GM23338 (cell line): Measurements from ENCODE around the gene DHDDS. TPM values are rescaled to one million over a fixed set of nuclear protein-coding genes. Genes with fewer than 3 reads are reported as not detected.

Source experiments
- ATAC-seq: fragments of 200-7000 bp; cut with Tn5 transposase; 3 replicates; pipeline ENCODE4 v1.9.1; 2020
- DNase-seq: peaks from one replicate; pipeline ENCODE4 v3.0.0-alpha.2; 2015; ENCODE audit warnings: low spot score
- H2AFZ ChIP-seq: fragments of 200-600 bp; sonication (generic); 2 replicates; pipeline ENCODE4 v1.8.0; 2016; ENCODE audit warnings: antibody characterized with exemption, mild to moderate bottlenecking, moderate library complexity
- H3F3A ChIP-seq: fragments of 200-600 bp; sonication (generic); replicated peaks from 2 replicates; pipeline ENCODE4 v1.8.0; 2017; ENCODE audit warnings: antibody characterized with exemption, mixed run types, low read depth
- H3K27ac ChIP-seq: fragments of 200-600 bp; sonication (generic); 2 replicates; pipeline ENCODE4 v1.6.1; 2016; ENCODE audit warnings: low read depth
- H3K27me3 ChIP-seq: fragments of 200-600 bp; sonication (generic); 2 replicates; pipeline ENCODE4 v1.8.0; 2016; ENCODE audit warnings: mild to moderate bottlenecking, mixed run types, moderate library complexity; ENCODE audit not compliant: insufficient read depth
- H3K36me3 ChIP-seq: fragments of 200-600 bp; sonication (generic); 2 replicates; pipeline ENCODE4 v1.8.0; 2016; ENCODE audit warnings: mild to moderate bottlenecking; ENCODE audit not compliant: insufficient read depth
- H3K4me1 ChIP-seq: fragments of 200-600 bp; sonication (generic); 2 replicates; pipeline ENCODE4 v1.8.0; 2016; ENCODE audit warnings: mild to moderate bottlenecking, moderate library complexity; ENCODE audit not compliant: insufficient read depth
- H3K4me2 ChIP-seq: fragments of 200-600 bp; sonication (generic); 2 replicates; pipeline ENCODE4 v1.7.1; 2017; ENCODE audit warnings: mixed run types
- H3K4me3 ChIP-seq: fragments of 200-600 bp; sonication (generic); 2 replicates; pipeline ENCODE4 v1.6.1; 2016; ENCODE audit warnings: mixed run types
- H3K79me2 ChIP-seq: fragments of 200-600 bp; sonication (generic); replicated peaks from 2 replicates; pipeline ENCODE4 v1.8.0; 2017; ENCODE audit warnings: mild to moderate bottlenecking; ENCODE audit not compliant: insufficient read depth
- H3K9me2 ChIP-seq: fragments of 200-600 bp; sonication (generic); 2 replicates; pipeline ENCODE4 v1.8.0; 2017; ENCODE audit not compliant: insufficient read depth
- H4K20me1 ChIP-seq: fragments of 200-600 bp; sonication (generic); replicated peaks from 2 replicates; pipeline ENCODE4 v1.8.0; 2017; ENCODE audit warnings: mild to moderate bottlenecking; ENCODE audit not compliant: insufficient read depth
- H3K27ac Mint-ChIP-seq: 2 replicates; pipeline ENCODE4 v1.8.0; 2020; ENCODE audit warnings: inconsistent platforms, mild to moderate bottlenecking, moderate library complexity, mixed read lengths
- H3K27me3 Mint-ChIP-seq: 3 replicates; pipeline ENCODE4 v1.8.0; 2022; ENCODE audit warnings: low read depth, mild to moderate bottlenecking, moderate library complexity, mixed read lengths, inconsistent platforms; ENCODE audit not compliant: insufficient read depth, poor library complexity
- H3K36me3 Mint-ChIP-seq: 3 replicates; pipeline ENCODE4 v1.8.0; 2021; ENCODE audit warnings: low read depth, mild to moderate bottlenecking, inconsistent platforms, moderate library complexity, mixed read lengths
- H3K4me1 Mint-ChIP-seq: 3 replicates; pipeline ENCODE4 v1.8.0; 2020; ENCODE audit warnings: mild to moderate bottlenecking, inconsistent platforms, mixed read lengths
- H3K4me3 Mint-ChIP-seq: 3 replicates; pipeline ENCODE4 v1.8.0; 2021; ENCODE audit warnings: moderate library complexity, mild to moderate bottlenecking, inconsistent platforms, mixed read lengths
- H3K9me3 Mint-ChIP-seq: 3 replicates; pipeline ENCODE4 v1.8.0; 2020; ENCODE audit warnings: moderate library complexity, mild to moderate bottlenecking, inconsistent platforms, mixed read lengths
- CREB1 ChIP-seq: fragments of 250-450 bp; sonication (Bioruptor Pico); IDR thresholded peaks from 2 replicates; pipeline ENCODE4 v1.5.0; 2020; ENCODE audit warnings: low read depth, mild to moderate bottlenecking, moderate library complexity
- ETS1 ChIP-seq: IDR thresholded peaks from 2 replicates; pipeline ENCODE4 v1.6.1; 2016; ENCODE audit warnings: antibody characterized with exemption
- EZH2phosphoT487 ChIP-seq: fragments of 200-600 bp; sonication (generic); IDR thresholded peaks from one replicate; pipeline ENCODE4 v1.8.1; 2018; ENCODE audit warnings: antibody characterized with exemption; ENCODE audit not compliant: unreplicated experiment
- JUNB ChIP-seq: IDR thresholded peaks from one replicate; pipeline ENCODE4 v1.6.1; 2016; ENCODE audit warnings: antibody characterized with exemption; ENCODE audit not compliant: unreplicated experiment
- NANOG ChIP-seq: IDR thresholded peaks from 2 replicates; pipeline ENCODE4 v1.6.1; 2016; ENCODE audit warnings: antibody characterized with exemption, borderline replicate concordance
- REST ChIP-seq: IDR thresholded peaks from one replicate; pipeline ENCODE4 v1.6.1; 2018; ENCODE audit warnings: antibody characterized with exemption; ENCODE audit not compliant: unreplicated experiment
- polyA plus RNA-seq: library from polyadenylated mRNA; unstranded; fragments of >200 nt; fragmentation: Nextera tagmentation; extraction: Ambion mirVana; gene quantifications from 2 replicates; pipeline ENCODE4 v1.2.1, GENCODE V29; 2016
- total RNA-seq: library from RNA; depleted of rRNA; stranded (reverse); fragments of >200 nt; shearing (Covaris generic); gene quantifications from 2 replicates; pipeline ENCODE4 v1.2.3, GENCODE V29; 2014

DHDDS gene
- total and polyA plus RNA-seq, 2 experiments from 2014 or later: 32.6 to 49.5 TPM

- Histone ChIP-seq H3K4me1 (peaks cover 21% of the 10 kb centered on the region), H3K27me3 (no peaks in the 10 kb centered on the region), H2AFZ (no peak overlapping the region), H3F3A (peaks cover 20% of the 10 kb centered on the region), H4K20me1 (0 out of 2 replicates have a peak, but pooled peaks cover 2% of the 10 kb centered on the region), H3K27ac (no peak overlapping the region; the same call in 1 of the 2 replicates), H3K9me2 (no peaks in the 10 kb centered on the region), H3K79me2 (peaks cover 21% of the 10 kb centered on the region), H3K4me3 (no peak overlapping the region), H3K4me2 (no peak overlapping the region), H3K36me3 (no peaks in the 10 kb centered on the region; the same call in 1 of the 2 replicates)
- ATAC-seq (no peak), DNase-seq (no peak)
- Mint-ChIP-seq H3K36me3 (peaks cover 36% of the 10 kb centered on the region), H3K27ac (no peak overlapping the region), H3K4me1 (peaks cover 22% of the 10 kb centered on the region), H3K27me3 (peaks cover 17% of the 10 kb centered on the region), H3K9me3 (no peaks in the 10 kb centered on the region), H3K4me3 (no peak overlapping the region)
- no peak for TF ChIP-seq CREB1 (CRISPR knock-in tag)
Measured at GRCh38 chr1:26434161-26434752, 2.1 kb downstream of the DHDDS start.

GRCh38 chr1:26438041-26438440 lies 5.9 kb downstream of the DHDDS start:
- no peaks in the 10 kb centered on the region for H3K9me3 Mint-ChIP-seq
- no peak overlapping the region for H3K27ac ChIP-seq
- peaks cover 3% of the 10 kb centered on the region; the same call in 1 of the 2 replicates for H3F3A ChIP-seq
- no peak overlapping the region for H3K27ac Mint-ChIP-seq
- H3K36me3 ChIP-seq: peaks cover 25% of the 10 kb centered on the region
- H3K4me2 ChIP-seq: no peak overlapping the region
- H3K79me2 ChIP-seq: peaks cover 14% of the 10 kb centered on the region
- no peak overlapping the region for H3K4me3 ChIP-seq
- H4K20me1 ChIP-seq: 0 out of 2 replicates have a peak, but pooled peaks cover 2% of the 10 kb centered on the region
- H3K4me1 Mint-ChIP-seq: peaks cover 2% of the 10 kb centered on the region; the same call in 1 of the 3 replicates
- no peak for ATAC-seq
- H3K9me2 ChIP-seq: no peaks in the 10 kb centered on the region
- H3K27me3 Mint-ChIP-seq: no peaks in the 10 kb centered on the region
- TF ChIP-seq ETS1 (no peak), EZH2phosphoT487 (no peak), NANOG (no peak), JUNB (no peak), REST (no peak)
- DNase-seq: no peak
- H3K4me1 ChIP-seq: peaks cover 2% of the 10 kb centered on the region; the same call in 1 of the 2 replicates
- peaks cover 56% of the 10 kb centered on the region for H3K36me3 Mint-ChIP-seq
- no peaks in the 10 kb centered on the region for H3K27me3 ChIP-seq
- H2AFZ ChIP-seq: no peak overlapping the region
- no peak overlapping the region for H3K4me3 Mint-ChIP-seq
